Hepatic stellate cell (primary cell): ENCODE data around the gene TTBK1.
A peak's percentile ranks its signal among the peaks of the same experiment; 100 is the strongest.

Experiments used
- DNase-seq: peaks from one replicate; pipeline ENCODE4 v3.0.0; 2011; ENCODE audit warnings: low spot score

The TTBK1 gene

GRCh38 chr6:43273707-43274106 lies 30.4 kb downstream of the TTBK1 start:
- DNase-seq: no peak

DNA sequence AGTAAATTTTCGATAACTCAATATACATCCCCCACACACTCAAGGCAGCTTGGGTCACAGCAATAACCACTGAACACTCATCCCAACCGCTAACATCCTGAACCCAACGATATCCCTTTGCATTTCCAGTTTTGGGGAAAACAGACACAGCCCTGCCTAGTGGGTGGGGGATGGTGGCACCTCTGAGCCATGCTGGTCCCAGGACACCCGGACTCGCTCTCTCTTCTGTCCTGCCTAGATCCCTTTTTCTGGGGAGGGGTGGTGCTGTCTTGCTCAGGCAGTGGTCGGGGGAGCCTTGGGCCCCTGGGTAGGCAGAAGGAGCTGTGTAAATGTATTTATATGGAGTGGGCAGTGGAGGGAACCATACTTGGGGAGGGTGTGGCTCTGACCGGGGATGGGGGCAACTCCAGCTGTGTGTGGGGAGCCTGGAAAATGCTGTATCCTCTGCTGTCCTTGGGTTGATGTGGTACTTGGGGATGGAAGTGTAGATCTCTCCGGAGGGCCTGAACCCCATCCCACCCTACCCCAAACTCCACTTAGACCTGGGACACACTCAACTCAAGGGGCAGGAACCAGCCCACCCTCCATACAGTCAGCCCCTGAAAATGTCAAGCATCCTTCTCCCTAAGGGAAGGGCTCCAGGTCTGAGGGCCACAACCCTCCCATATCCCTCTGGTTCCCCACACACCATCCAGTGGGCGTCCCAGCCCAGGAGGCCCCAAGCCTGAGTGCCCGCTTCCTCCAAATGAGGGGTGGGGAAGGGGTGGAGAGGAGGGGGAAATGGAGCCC lies 31.0 kb downstream of the TTBK1 start:
- DNase-seq: no peak

DNA sequence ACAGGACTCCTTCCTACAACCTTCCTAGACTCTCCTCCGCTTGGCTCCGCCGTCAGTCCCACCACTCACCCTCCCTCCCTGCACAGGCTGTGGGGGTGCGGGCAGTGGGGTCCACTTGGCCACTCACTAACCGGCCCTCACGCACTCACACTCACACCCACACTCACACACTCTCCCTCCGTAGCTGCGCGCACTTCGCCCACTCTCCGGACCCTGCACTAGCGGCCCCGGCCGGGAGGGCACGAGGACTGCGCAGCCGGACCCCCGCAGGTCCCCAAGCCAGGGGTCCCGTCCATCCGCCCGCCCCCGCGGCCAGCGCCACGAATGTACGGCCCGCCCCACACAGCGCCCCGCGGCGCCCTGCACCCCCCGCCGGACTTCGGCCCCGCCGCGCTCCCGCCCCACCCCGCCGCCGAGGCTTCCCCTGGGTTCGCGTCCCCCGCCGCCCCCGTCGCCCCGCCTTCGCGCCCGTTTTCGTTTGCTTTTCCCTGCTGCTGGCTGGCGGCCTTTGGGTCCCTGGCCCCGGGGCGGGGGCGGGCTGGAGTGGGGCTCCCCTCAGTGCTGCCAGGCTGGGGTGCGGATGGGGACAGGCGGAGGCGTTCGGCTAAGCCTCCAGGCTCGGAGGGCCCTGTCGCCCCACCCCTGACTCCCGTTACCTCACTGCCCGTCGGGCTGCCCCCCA lies 31.8 kb downstream of the TTBK1 start:
- no peak for DNase-seq

DNA sequence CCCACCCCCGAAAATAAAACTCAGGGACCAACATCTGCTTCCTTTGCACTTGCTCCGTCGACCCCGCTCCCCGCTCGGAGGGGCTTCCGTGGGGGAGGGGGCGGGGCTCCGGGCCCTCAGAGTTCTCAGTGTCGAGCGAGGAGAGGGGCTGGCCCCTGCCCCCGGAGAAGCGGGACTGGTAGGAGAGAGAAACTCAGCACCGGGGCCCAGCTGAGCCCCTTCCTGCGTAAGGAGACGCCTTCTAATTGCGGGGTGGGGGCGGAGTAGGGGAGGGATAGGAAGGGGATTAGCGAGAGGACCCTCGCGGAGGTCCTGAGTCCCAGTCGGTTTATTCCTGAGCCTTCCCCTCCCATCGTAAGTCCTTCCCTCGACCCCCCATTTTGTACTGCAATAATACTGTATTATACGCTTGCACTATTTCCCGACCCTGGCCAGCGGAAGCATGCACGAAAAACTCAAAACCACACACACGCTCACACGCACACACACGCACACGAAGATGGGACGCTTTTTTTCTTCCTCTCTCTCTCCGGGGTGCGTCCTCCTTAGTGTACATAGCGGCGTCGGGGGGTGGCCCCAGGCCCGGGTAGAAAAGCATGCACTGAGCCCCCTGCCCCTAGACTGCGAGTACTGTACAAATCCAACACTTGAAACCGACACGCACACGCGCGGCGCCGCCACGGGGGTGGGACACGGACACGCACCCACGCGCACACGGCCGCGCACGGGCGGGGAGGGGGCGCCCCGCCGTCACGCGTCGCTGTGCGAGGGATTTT lies 32.7 kb downstream of the TTBK1 start:
- DNase-seq: no peak

- DNase-seq: no peak
Observed at GRCh38 chr6:43276577-43277305, 33.5 kb downstream of the TTBK1 start.

DNA sequence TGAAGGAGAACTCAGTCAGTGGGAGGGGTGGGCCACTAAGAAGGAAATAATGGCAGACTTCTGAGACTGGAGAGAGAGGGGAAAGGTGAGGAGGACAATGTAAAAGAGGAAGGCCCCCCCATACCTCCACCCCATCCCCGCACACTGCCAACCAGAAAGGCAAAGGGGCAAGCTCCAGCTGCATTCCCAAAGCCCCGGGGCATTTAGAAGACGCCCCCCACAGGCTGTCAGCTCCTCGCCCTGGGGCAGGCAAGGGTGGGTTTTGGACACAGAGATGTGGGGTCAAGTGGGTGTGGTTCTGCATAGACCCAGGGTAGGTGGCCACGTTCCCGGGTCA lies 34.0 kb downstream of the TTBK1 start:
- no peak for DNase-seq

DNA sequence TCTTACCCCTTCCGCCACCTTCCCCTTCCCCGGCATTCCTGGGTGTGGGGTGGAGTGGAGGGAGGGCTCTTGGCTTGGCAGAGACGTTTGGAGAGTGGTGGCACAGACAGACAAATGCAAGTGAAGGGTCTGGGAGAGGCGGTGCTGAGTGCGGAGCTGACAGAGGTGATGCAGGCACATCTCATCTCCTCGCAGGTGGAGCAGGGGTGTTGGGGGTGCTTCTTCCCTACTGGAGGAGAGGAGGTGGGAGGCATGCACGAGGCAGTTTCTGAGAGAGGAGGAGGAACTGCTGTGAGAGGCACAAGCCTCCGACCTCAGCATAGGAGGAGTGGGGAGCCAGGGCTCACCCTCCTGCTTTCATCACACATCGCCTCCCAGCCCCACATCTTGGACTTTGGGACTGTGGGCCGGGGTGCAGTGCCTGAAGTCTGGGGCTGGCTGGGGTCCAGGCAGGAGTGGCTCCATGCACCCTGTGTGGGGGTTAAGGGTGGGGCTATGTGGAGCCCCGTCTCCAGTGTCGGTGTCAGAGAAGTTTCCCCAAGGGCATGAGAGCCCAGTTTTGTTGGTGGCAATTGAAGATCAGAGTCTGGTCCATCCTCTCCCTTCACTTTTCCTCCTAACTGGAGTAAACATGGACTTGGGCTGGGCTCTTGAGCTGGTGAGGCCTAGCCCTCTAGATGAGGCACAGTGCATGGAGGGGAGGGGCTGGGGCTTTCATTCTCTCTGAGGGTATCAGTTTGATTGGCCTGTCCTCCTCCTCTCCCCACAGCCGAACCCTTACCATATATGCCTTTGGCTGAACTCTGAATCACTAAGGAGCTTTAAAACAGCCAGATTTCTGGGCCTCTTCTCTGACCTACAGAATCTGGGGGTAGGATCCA lies 34.6 kb downstream of the TTBK1 start:
- DNase-seq: no peak

- DNase-seq: peak; percentile 51
Observed at GRCh38 chr6:43278524-43279078, 35.3 kb downstream of the TTBK1 start.

GRCh38 chr6:43280234-43280633 lies 37.0 kb downstream of the TTBK1 start:
- no peak for DNase-seq

GRCh38 chr6:43282060-43282459 lies 38.8 kb downstream of the TTBK1 start:
- no peak for DNase-seq

- DNase-seq: no peak
Observed at GRCh38 chr6:43282636-43283513, 39.6 kb downstream of the TTBK1 start.

GRCh38 chr6:43283514-43283901 lies 40.2 kb downstream of the TTBK1 start:
- DNase-seq: no peak

DNA sequence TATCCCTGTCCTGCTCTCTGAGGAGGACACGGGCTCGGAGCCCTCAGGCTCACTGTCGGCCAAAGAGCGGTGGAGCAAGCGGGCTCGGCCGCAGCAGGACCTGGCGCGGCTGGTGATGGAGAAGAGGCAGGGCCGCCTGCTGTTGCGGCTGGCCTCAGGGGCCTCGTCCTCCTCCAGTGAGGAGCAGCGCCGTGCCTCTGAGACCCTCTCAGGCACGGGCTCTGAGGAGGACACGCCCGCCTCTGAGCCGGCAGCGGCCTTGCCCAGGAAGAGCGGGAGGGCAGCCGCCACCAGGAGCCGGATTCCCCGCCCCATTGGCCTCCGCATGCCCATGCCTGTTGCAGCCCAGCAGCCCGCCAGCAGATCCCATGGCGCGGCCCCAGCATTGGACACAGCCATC lies 40.6 kb downstream of the TTBK1 start:
- no peak for DNase-seq

DNA sequence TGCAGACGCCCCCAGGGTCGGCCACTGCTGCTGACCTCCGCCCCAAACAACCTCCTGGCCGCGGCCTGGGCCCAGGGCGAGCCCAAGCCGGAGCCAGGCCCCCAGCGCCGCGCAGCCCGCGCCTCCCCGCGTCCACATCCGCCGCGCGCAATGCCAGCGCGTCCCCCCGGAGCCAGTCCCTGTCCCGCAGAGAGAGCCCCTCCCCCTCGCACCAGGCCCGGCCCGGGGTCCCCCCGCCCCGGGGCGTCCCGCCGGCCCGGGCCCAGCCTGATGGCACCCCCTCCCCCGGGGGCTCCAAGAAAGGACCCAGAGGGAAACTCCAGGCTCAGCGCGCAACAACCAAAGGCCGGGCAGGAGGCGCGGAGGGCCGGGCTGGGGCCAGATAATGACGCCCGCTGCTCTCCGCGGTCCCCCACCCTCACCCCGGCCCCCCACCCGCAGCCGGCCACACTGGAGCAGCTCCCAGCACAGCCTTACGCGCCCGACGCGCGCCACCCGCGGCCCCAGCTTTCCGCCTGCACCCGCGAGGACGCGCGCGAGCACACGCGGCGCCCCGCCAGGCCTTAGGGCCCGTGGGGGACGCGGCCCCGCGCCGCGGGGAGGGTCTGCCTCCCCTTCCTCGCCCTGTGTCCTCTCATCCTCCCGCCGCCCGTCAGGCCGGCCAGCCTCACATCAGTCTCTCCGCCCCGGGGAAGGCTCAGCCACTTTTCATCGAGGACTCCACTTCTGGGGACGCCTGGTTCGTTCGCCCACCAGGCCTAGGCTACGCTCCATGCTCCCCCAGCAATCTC lies 41.9 kb downstream of the TTBK1 start:
- DNase-seq: no peak

DNA sequence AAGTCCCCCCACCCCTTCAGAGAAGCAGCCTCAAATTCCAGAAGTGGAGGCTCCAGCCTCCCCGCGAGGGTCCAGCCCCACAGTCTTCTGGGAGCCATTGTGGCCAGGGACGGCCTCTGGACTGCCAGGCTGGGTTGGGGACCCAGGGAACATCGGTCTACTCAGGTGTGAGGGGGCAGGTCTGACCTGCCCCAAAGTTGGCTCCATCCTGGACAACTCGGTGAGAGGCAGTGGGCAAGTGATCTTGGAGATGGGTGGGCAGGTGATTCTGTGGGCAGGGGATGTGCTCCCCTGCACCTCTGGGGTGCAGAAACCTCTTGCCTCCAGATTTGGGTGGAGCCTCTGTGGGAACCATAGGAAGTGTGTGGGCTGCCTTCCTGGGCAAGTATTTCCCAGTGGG lies 42.6 kb downstream of the TTBK1 start:
- DNase-seq: no peak

GRCh38 chr6:43286456-43286979 lies 43.2 kb downstream of the TTBK1 start:
- DNase-seq: no peak

DNA sequence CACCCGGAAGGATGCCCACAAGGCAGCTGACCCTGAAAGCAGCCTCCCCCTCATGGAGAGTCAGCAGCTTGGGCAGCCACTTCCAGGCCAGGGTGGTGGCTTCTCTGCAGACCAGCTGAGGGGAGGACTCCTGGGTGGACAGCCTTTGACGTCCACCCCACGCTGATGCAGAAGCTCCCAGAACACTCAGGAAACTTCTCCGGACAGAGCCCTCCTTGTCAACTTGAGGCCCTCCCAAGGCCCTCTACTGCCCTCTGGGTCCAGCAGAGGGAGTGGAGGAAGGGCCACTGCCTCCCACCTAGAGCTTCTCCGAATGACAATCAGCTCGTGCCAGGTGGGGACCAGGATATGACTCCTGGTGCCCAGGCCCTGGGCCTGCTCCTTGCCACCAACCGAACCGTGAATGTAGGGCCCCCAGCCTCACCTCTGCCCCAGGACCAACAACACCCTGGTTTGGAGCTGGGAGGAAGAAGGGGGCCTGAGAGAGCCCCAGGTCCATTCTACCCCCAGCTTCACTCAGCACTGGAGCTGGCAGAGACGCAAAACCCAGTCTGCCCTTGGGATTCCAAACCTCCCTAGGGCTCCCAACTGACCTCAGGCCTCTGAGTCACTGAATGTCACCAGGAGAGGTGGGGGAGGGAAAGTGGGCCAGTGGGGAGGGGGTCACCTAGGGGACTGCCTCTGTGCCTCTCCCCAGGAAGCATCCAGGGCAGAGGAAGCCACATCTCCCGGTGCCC lies 43.9 kb downstream of the TTBK1 start:
- DNase-seq: no peak
